Ishikawa (cell line): ENCODE data around the gene CROT.

Experiments
- CEBPB ChIP-seq: IDR thresholded peaks from 2 replicates; pipeline ENCODE4 v1.6.1; 2012
- CREB1 ChIP-seq: IDR thresholded peaks from 2 replicates; pipeline ENCODE4 v1.6.1; 2012; ENCODE audit warnings: low read depth
- EGR1 ChIP-seq: IDR thresholded peaks from 2 replicates; pipeline ENCODE4 v1.6.1; 2012
- EP300 ChIP-seq: IDR thresholded peaks from 2 replicates; pipeline ENCODE4 v1.6.1; 2012; ENCODE audit warnings: borderline replicate concordance
- FOXM1 ChIP-seq: IDR thresholded peaks from 2 replicates; pipeline ENCODE4 v1.6.1; 2012; ENCODE audit warnings: low read depth, borderline replicate concordance
- MAX ChIP-seq: IDR thresholded peaks from 2 replicates; pipeline ENCODE4 v1.6.1; 2012
- NFIC ChIP-seq: IDR thresholded peaks from 2 replicates; pipeline ENCODE4 v1.6.1; 2012
- RAD21 ChIP-seq: IDR thresholded peaks from 2 replicates; pipeline ENCODE4 v1.6.1; 2012; ENCODE audit warnings: low read depth
- REST ChIP-seq: IDR thresholded peaks from 2 replicates; pipeline ENCODE4 v1.6.1; 2012; ENCODE audit warnings: low read depth, mild to moderate bottlenecking
- TAF1 ChIP-seq: IDR thresholded peaks from 2 replicates; pipeline ENCODE4 v1.6.1; 2012; ENCODE audit warnings: low read depth, mild to moderate bottlenecking
- TCF12 ChIP-seq: IDR thresholded peaks from 2 replicates; pipeline ENCODE4 v1.6.1; 2012; ENCODE audit warnings: low read depth
- TEAD4 ChIP-seq: IDR thresholded peaks from 2 replicates; pipeline ENCODE4 v1.6.1; 2012
- USF1 ChIP-seq: IDR thresholded peaks from 2 replicates; pipeline ENCODE4 v1.6.1; 2012
- YY1 ChIP-seq: IDR thresholded peaks from 2 replicates; pipeline ENCODE4 v1.6.1; 2012; ENCODE audit warnings: low read depth
- ZBTB7A ChIP-seq: IDR thresholded peaks from 2 replicates; pipeline ENCODE4 v1.6.1; 2012; ENCODE audit warnings: low read depth

CROT gene

GRCh38 chr7:87447116-87447635 lies 101.7 kb downstream of the CROT start:
- TF ChIP-seq NFIC (no peak), USF1 (no peak), CEBPB (no peak), EGR1 (no peak), YY1 (no peak), MAX (no peak), CREB1 (no peak), ZBTB7A (no peak), FOXM1 (no peak), REST (no peak), RAD21 (no peak), EP300 (no peak), TAF1 (no peak), TCF12 (no peak), TEAD4 (no peak)

- TF ChIP-seq TCF12 (no peak), FOXM1 (no peak), USF1 (no peak), RAD21 (no peak), YY1 (no peak), NFIC (no peak), REST (no peak), CREB1 (no peak), MAX (no peak), TEAD4 (no peak), TAF1 (no peak), EGR1 (no peak), EP300 (no peak), ZBTB7A (no peak)
These were observed 102.9 kb downstream of the CROT start for GRCh38 chr7:87448388-87448787.
